ENCODE results near the gene GATB. TPM values are rescaled to one million over a fixed set of nuclear protein-coding genes. Genes with fewer than 3 reads are reported as not detected.

Gene GATB
- total RNA-seq, 1 experiment from 2014 or later = 21.2 TPM

- no CpG with 5 or more reads among the region's 7 CpGs for WGBS (ENCODE audit: extremely low coverage, insufficient read length, low lambda C conversion rate)
- Histone ChIP-seq H2BK12ac (ENCODE audit: insufficient read length, low read depth, low read length) (no peak overlapping the region), H3K4me1 (ENCODE audit: insufficient read depth, low read length) (no peaks in the 10 kb centered on the region), H4K5ac (ENCODE audit: insufficient read length, low read depth, low read length) (no peak overlapping the region), H4K91ac (ENCODE audit: insufficient read length, low read depth, low read length) (no peak overlapping the region), H3K18ac (ENCODE audit: insufficient read length, low read depth, low read length) (no peak overlapping the region), H2BK15ac (ENCODE audit: low read depth, low read length) (no peak overlapping the region), H3K9ac (ENCODE audit: extremely low read depth, insufficient read length, low read length) (no peak overlapping the region), H4K20me1 (ENCODE audit: control insufficient read depth, insufficient read depth, insufficient read length) (no peaks in the 10 kb centered on the region), H2AFZ (ENCODE audit: low read length) (no peak overlapping the region), H3K9me3 (ENCODE audit: control insufficient read depth, low read depth, low read length) (no peaks in the 10 kb centered on the region), H3K27me3 (ENCODE audit: insufficient read depth, low read length) (no peaks in the 10 kb centered on the region), H3K79me2 (ENCODE audit: insufficient read depth, low read length) (no peaks in the 10 kb centered on the region), H3K4me2 (ENCODE audit: insufficient read depth, insufficient read length, low read length) (no peak overlapping the region), H2BK120ac (ENCODE audit: low read depth, low read length, poor library complexity, severe bottlenecking) (no peak overlapping the region), H3K56ac (ENCODE audit: insufficient read length, low read depth, low read length) (no peak overlapping the region), H3K14ac (ENCODE audit: insufficient read depth, low read length) (no peak overlapping the region; the same call in 1 of the 2 replicates), H3K27ac (ENCODE audit: insufficient read length, low read depth, low read length) (no peak overlapping the region), H3K23me2 (ENCODE audit: insufficient read length, low read depth, low read length, poor library complexity, severe bottlenecking) (no peaks in the 10 kb centered on the region), H4K8ac (replicated peaks; ENCODE audit: insufficient read length, low read depth, low read length) (no peak overlapping the region), H3K79me1 (ENCODE audit: insufficient read depth, low read depth, low read length, poor library complexity, severe bottlenecking) (no peaks in the 10 kb centered on the region), H3T11ph (ENCODE audit: low read length) (no peak overlapping the region), H3K4ac (ENCODE audit: low read depth, low read length) (no peak overlapping the region), H3K23ac (ENCODE audit: insufficient read length, low read depth, low read length) (no peak overlapping the region), H2BK20ac (ENCODE audit: low read depth, low read length, poor library complexity, severe bottlenecking) (no peak overlapping the region), H2AK5ac (ENCODE audit: insufficient read length, low read length) (no peak overlapping the region), H2BK5ac (ENCODE audit: insufficient read length, low read length) (no peak overlapping the region)
- Mint-ChIP-seq H3K36me3 (ENCODE audit: insufficient read depth in 1 of 3, low read depth in 3 of 3) (peaks cover 6 to 30% (median 24%) of the 10 kb centered on the region in 3 experiments; a peak in 6 of 7 replicates), H3K4me1 (no peaks in the 10 kb centered on the region), H3K9me3 (no peaks in the 10 kb centered on the region), H3K4me3 (no peak overlapping the region), H3K27me3 (ENCODE audit: low read depth) (no peaks in the 10 kb centered on the region), H3K27ac (peak overlapping the region in 2 of 3 experiments; percentile 4 to 17; a peak in 2 of 7 replicates)
- no peak for DNase-seq
- TF ChIP-seq CTCF (conservative IDR thresholded peaks at IDR 0.05) = no peak
Measured at GRCh38 chr4:151653548-151653918, 107.3 kb downstream of the GATB start.

All from H9 (cell line).